ENCODE data around the gene PPIL6.

DNA sequence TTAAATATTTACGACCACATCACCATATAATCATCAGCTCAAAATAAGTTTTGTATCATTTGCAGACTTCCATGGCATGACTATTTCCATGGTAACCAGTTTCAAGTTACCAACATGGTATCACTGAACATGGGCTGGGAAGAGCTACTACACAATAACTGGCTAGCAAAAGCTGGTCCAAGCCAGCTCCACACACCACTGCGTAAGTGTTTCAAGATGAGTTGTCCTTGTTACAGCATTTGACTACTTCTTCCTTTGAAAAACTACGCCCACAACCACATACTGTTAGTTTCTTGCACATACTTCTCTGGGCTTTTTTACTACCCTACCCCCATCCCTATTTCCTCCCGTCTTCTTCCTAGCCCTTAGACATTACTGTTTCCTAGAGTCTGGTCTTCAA lies 66.7 kb downstream of the PPIL6 start:
- TF ChIP-seq POLR2A (IDR thresholded peaks at IDR 0.05) = no peak
- TF ChIP-seq, protein P1, sequence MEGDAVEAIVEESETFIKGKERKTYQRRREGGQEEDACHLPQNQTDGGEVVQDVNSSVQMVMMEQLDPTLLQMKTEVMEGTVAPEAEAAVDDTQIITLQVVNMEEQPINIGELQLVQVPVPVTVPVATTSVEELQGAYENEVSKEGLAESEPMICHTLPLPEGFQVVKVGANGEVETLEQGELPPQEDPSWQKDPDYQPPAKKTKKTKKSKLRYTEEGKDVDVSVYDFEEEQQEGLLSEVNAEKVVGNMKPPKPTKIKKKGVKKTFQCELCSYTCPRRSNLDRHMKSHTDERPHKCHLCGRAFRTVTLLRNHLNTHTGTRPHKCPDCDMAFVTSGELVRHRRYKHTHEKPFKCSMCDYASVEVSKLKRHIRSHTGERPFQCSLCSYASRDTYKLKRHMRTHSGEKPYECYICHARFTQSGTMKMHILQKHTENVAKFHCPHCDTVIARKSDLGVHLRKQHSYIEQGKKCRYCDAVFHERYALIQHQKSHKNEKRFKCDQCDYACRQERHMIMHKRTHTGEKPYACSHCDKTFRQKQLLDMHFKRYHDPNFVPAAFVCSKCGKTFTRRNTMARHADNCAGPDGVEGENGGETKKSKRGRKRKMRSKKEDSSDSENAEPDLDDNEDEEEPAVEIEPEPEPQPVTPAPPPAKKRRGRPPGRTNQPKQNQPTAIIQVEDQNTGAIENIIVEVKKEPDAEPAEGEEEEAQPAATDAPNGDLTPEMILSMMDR (IDR thresholded peaks at IDR 0.05) = no peak
- no peak for TF ChIP-seq POLR2AphosphoS5 (IDR thresholded peaks at IDR 0.05)
